Measurements from ENCODE around the gene DDX27.

The DDX27 gene

GRCh38 chr20:49279677-49280462 is 60.7 kb downstream of the DDX27 start:
- DNase-seq = no peak

DNA sequence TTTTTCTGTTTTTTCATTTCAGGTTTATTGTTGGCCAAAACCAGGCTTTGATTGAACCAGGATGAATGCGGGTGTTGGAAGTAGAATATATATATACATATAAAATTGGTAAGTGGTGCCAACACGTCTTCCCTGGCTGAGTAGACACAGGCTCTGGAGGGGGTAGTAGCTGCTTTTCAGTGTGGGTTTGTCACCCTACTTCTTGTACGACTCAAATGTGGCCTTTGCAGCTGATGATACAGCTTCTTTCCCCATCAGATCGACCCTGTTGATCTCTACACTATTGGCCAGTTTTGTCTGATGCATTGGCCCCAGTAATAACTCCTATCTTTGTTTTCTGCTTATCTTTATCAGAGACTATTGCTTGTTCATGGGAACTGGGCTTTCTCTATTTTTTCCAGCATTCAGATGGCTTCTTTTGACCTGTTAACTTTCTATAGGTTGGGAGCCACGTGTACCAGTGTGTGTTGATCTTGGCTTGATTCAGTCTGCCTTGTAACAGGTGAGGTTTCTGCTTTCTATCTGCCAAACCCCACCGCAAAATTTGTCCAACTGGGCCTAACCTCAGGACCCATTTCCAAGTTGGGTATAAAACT is 61.3 kb downstream of the DDX27 start:
- no peak for DNase-seq

DNA sequence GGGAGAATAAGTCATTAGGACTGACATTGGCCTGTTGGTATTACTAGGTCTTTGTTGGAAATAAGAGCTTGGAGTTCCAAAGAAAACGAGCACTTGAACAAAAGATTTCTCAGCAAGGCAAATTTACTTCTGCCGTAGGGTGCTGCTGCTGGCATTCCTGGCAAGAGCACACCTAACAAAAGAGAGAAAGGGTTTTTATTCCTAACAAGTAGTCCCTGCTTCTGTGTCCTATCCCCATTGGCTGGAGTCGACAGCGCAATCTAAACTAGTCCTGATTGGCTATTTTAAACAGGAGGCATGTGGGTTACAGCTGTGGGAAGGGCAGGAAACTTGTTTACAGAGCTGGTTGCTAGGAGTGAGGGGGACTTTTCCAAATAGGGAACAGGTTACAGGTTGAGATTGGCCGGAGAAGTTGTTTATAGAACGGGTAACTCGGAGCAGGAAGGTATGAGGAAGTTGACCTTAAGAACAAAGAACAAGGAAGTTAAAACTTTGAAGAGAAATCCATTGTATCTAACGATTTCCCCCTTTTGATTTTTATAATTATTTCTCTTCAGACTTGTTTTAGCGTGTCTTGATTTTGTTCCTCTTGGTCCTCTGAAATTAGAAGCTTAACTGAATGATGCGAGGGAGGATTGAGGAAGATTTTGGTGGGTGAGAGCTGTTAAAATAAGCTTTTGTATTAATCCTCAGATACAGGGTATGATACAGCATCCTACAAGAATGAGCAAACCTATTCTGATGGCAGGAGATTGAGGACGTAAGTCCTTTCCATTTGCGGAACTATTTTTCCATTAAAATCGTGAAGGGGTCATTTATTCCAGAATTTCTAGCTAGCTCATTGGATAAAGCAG is 62.1 kb downstream of the DDX27 start:
- DNase-seq = no peak

DNA sequence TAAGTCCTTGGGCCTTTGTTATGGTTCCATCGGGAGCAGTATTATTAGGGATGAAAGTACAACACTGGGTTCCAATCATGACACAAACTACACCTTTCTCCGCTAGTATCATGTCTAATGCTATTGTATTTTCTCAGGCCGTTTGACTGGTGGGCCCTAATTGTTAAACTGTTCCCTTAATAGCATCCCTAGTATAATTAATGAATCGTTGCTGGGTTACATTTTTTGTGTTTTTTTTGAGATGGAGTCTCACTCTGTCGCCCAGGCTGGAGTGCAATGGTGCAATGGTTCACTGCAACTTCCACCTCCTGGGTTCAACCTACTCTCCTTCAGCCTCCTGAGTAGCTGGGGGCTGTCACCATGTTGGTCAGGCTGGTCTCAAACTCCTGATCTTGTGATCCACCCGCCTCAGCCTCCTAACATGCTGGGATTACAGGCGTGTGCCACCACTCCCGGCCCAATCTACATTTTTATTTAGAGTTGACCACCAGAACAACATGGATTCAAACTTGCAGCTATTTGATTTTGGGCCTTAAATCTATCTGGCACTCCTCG is 62.8 kb downstream of the DDX27 start:
- DNase-seq = no peak

GRCh38 chr20:49282584-49283171 is 63.5 kb downstream of the DDX27 start:
- no peak for DNase-seq

DNA sequence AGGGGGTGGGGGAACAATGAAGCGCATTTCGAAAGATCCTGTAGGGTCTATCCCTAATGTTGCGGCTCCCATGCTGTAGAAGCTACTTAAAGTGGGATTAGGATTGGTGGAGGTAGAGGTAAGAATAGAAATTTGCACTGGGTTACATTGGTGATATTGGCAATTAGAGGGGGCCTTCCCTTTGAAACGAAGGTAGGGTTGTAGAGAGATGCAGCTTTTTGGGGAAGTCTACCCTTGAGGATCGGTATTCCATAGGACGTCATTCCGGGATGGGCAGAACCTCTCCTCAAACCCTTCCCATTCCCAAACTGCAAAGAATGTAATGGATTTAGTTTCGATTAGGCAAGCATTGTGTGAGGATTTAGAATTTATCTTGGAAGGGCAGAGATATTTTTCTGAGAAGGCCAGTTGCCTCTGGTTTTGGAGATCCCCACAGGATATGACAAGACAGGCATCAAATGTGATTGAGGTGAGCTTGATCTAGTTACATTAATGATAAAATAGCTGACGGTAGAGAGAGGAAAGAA is 64.0 kb downstream of the DDX27 start:
- no peak for DNase-seq

- no peak for DNase-seq
These were observed 64.7 kb downstream of the DDX27 start for GRCh38 chr20:49283703-49284625.

GRCh38 chr20:49284818-49285217 is 65.6 kb downstream of the DDX27 start:
- DNase-seq = no peak

DNA sequence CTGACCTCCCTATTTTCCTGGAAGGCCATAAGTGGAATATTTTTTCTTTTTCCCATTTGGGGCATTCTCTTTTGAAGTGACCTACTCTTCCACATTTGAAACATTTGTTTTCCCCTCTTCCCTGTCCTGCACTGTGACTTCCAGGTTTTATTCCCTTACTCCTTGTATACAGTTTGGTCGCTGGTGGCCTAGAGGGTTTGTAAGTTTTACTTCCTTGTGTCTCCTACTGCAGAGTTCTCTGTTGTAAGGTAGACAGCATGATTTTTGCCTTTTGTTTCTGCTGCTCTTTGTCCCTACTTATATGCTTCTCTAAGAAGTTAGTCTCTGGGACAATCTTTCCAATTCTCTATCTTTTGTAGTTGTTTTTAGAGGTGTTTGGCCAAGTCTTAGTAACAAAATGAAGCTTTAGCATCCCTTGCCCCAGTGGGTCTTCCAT is 66.0 kb downstream of the DDX27 start:
- no peak for DNase-seq

DNA sequence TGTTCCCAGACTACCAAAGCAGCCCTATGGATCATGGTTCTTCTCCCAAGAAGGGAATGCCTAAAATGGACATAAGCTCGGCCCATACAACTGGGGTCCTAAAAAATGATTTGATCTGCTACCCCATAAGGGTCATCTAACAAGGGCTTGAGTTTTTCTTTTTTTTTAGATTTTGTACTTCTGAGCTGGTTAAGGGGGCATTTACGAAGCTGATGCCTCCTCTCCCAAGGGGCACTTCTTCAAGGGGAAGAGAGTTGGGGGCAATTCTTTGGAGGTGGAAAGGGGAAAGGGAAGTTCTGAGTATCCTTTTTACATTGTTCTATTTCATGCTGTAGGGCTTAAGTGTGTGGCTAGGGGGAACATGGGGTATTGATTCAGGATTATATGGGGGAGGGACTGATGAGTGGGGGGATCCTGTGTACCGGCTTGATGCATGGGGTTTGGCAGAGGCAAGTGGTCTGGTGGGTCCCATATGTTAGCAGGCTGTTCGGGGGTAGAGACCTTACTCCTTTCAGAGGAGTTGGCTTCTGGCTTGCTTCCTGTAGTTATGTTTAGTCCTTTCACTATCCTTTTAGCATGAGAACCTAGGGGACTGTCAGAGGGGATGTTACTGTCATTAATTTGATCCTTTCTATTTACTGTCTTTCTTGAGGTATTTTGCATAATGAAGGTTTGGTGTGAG is 66.7 kb downstream of the DDX27 start:
- DNase-seq = no peak

DNA sequence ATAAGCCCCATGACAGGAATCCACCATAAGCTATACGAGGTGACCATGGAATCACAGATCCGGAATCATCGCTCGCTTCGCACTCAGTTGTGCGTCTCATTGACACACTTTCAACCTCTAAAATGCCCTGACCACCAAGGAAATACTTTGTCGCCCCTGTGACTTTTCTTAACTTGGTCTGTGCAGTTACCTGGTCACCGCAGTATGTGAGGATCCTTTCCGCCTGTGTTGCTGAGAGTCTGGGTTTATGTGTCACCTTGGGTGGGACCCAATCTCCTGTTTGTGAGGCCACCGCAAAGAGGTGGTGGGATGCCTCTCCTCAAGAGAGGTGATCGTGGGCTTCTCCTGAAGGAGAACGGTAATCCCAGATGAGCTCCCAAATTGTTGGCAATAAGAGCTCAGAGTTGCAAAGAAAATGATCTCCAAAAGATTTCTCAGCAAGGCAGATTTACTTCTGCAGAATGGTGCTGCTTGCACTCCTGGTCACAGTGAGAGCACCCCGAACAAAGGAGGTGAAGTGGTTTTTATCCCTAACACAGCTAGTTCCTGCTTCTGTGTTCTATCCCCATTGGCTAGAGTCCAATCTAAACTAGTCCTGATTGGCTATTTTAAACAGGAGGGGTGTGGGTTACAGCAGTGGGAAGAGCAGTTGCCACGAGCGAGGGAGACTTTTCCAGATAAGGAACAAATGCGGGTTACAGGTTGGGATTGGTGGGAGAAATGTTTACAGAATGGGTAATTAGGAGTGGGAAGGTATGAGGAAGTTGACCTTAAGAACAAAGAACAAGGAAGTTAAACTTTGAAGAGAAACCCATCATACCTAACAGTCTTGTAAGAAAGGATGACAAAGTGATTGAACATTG is 67.7 kb downstream of the DDX27 start:
- no peak for DNase-seq

- DNase-seq = no peak
These were observed 68.5 kb downstream of the DDX27 start for GRCh38 chr20:49287555-49288249.

- no peak for DNase-seq
These were observed 69.1 kb downstream of the DDX27 start for GRCh38 chr20:49288250-49288751.

DNA sequence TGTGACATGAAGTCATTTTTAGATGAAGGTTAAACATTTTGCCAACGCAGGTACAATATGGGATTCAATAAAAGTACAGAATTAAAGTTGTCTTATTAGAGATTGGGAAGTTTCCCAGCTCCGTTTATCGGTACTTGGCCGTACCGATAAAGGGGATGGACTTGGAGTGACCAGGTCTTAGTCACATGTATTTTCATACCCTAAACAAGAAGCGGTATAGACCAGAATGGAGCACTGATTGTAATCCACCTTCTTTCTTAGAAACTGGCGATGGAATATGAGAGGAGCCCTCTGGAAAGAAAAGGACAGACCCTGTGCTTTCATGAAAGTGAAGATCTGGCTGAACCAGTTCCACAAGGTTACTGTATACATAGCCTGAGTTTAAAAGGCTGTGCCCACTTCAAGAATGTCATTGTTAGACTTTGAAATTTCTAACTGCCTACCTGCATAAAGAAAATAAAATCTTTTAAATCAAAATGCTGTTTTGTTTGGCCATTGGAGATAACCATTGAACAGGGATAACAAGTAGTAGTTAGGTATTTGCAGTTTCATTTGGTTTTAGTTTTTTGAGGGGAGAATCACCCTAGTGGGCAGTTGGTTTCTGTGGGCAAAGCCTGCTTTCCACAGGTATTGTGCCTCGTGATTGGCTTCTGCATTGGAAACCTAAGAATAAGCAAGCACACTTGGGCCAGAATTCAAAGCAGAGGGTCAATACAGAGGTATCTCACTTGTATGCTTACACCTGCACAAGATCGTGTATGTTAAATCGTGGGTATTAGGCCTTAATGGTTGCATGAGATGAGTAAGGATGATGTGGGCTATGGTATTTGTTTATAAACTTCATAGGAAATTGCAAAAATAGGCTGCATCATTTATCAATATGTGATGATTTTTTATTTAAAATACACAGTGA is 69.8 kb downstream of the DDX27 start:
- no peak for DNase-seq

- no peak for DNase-seq
These were observed 71.5 kb downstream of the DDX27 start for GRCh38 chr20:49290608-49291191.

- DNase-seq = no peak
These were observed 72.0 kb downstream of the DDX27 start for GRCh38 chr20:49291200-49291599.

- DNase-seq = no peak
These were observed 72.8 kb downstream of the DDX27 start for GRCh38 chr20:49292010-49292409.

DNA sequence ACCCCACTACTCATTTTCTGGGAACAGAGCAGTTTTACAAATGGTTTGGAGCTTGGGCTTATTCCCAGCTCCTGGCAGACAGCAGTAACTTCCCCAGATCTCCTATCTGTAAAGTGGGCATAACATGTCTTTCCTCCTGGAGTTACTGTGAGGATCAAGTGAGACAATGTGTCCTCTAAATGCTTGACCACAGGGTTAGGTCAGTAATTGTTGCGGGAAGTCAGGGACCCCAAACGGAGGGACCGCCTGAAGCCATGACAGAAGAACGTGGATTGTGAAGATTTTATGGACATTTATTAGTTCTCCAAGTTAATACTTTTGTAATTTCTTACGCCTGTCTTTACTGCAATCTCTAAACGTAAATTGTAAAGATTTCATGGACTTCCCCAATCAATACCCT is 73.9 kb downstream of the DDX27 start:
- DNase-seq = no peak

All from NK-92 treated with Interleukin-12 subunit alpha and Interleukin-12 subunit beta, amount 100 ng/mL, for 24 hours (cell line).